Suprapubic skin (tissue), 4 donors: ENCODE results near the gene IGF2R.

Experiments used
- CTCF ChIP-seq, 2 donors: fragments of 200-600 bp in 1 of 2; fragments of 450-650 bp in 1 of 2; sonication (generic) in 1 of 2; IDR thresholded peaks; one replicate each; pipeline ENCODE4 v1.5.1; 2016 to 2019; ENCODE audit warnings: antibody characterized with exemption in 2 of 2, mild to moderate bottlenecking in 1 of 2, moderate library complexity in 1 of 2
- POLR2A ChIP-seq, 2 donors: fragments of 450-650 bp; IDR thresholded peaks; one replicate each; pipeline ENCODE4 v1.6.1; 2017; ENCODE audit warnings: antibody characterized with exemption in 2 of 2, mild to moderate bottlenecking in 2 of 2, moderate library complexity in 2 of 2
- POLR2AphosphoS5 ChIP-seq, 3 donors: sonication (generic); formaldehyde crosslinking; IDR thresholded peaks; one replicate each; pipeline ENCODE4 v1.6.1; 2017; ENCODE audit warnings: antibody characterized with exemption in 3 of 3

GRCh38 chr6:159946912-159947311, 22.0 kb upstream of the IGF2R start:
- TF ChIP-seq POLR2AphosphoS5 (IDR thresholded peaks at IDR 0.05) (no peak), CTCF (IDR thresholded peaks at IDR 0.05) (no peak), POLR2A (IDR thresholded peaks at IDR 0.05) (no peak)
